Bone marrow (tissue), 2 donors: ENCODE measurements around the gene CUEDC1.

Source experiments
- DNase-seq, 2 donors: peaks; one replicate each; lab custom pipeline; 2025; lab: John Stamatoyannopoulos, UW

The CUEDC1 gene

GRCh38 chr17:57957120-57957850 is 2.1 kb upstream of the CUEDC1 start:
- no peak for DNase-seq

GRCh38 chr17:57956291-57957119 is 1.3 kb upstream of the CUEDC1 start:
- DNase-seq = no peak

GRCh38 chr17:57954397-57955182 is 622 bp downstream of the CUEDC1 start:
- DNase-seq = no peak

GRCh38 chr17:57953705-57954396 is 1.4 kb downstream of the CUEDC1 start:
- DNase-seq = no peak

GRCh38 chr17:57953219-57953618 is 2.0 kb downstream of the CUEDC1 start:
- DNase-seq = no peak

- DNase-seq = no peak
Measured at GRCh38 chr17:57949649-57950048, 5.6 kb downstream of the CUEDC1 start.

GRCh38 chr17:57948555-57949420 is 6.4 kb downstream of the CUEDC1 start:
- peak in 1 of 2 donors; percentile 14 for DNase-seq

- DNase-seq = no peak
Measured at GRCh38 chr17:57948169-57948554, 7.0 kb downstream of the CUEDC1 start.

GRCh38 chr17:57947369-57947768 is 7.8 kb downstream of the CUEDC1 start:
- DNase-seq = no peak

- peak in 1 of 2 donors; percentile 85 for DNase-seq
Measured at GRCh38 chr17:57946798-57947358, 8.3 kb downstream of the CUEDC1 start.

- DNase-seq = no peak
Measured at GRCh38 chr17:57945996-57946797, 9.0 kb downstream of the CUEDC1 start.

GRCh38 chr17:57944908-57945307 is 10.3 kb downstream of the CUEDC1 start:
- DNase-seq = no peak

GRCh38 chr17:57943645-57944044 is 11.6 kb downstream of the CUEDC1 start:
- no peak for DNase-seq

- DNase-seq = peak in 1 of 2 donors; percentile 35
Measured at GRCh38 chr17:57943140-57943539, 12.1 kb downstream of the CUEDC1 start.

GRCh38 chr17:57941384-57942370 is 13.5 kb downstream of the CUEDC1 start:
- DNase-seq = no peak

GRCh38 chr17:57940653-57941329 is 14.4 kb downstream of the CUEDC1 start:
- no peak for DNase-seq

GRCh38 chr17:57940231-57940630 is 15.0 kb downstream of the CUEDC1 start:
- no peak for DNase-seq

- DNase-seq = peak; percentile 16 to 90
Measured at GRCh38 chr17:57939797-57940196, 15.4 kb downstream of the CUEDC1 start.
